Body of pancreas (tissue), 4 donors: ENCODE results near the gene ANGPTL2.

Experiments used
- POLR2A ChIP-seq, 3 donors: fragments of 450-650 bp; IDR thresholded peaks; one replicate each; pipeline ENCODE4 v1.6.1; 2016; ENCODE audit warnings: antibody characterized with exemption in 3 of 3, mild to moderate bottlenecking in 2 of 3
- TF ChIP-seq, protein P1 (sequence below), 7 experiments: fragments of 450-650 bp in 4 of 7; fragments of 200-600 bp in 3 of 7; sonication (generic) in 3 of 7; IDR thresholded peaks; one replicate each; pipeline ENCODE4 v1.5.1; 2016 to 2019; ENCODE audit warnings: antibody characterized with exemption in 7 of 7

GRCh38 chr9:127148014-127148413 lies 25.6 kb upstream of the ANGPTL2 start:
- no peak for TF ChIP-seq POLR2A (IDR thresholded peaks at IDR 0.05)
- TF ChIP-seq, protein P1, sequence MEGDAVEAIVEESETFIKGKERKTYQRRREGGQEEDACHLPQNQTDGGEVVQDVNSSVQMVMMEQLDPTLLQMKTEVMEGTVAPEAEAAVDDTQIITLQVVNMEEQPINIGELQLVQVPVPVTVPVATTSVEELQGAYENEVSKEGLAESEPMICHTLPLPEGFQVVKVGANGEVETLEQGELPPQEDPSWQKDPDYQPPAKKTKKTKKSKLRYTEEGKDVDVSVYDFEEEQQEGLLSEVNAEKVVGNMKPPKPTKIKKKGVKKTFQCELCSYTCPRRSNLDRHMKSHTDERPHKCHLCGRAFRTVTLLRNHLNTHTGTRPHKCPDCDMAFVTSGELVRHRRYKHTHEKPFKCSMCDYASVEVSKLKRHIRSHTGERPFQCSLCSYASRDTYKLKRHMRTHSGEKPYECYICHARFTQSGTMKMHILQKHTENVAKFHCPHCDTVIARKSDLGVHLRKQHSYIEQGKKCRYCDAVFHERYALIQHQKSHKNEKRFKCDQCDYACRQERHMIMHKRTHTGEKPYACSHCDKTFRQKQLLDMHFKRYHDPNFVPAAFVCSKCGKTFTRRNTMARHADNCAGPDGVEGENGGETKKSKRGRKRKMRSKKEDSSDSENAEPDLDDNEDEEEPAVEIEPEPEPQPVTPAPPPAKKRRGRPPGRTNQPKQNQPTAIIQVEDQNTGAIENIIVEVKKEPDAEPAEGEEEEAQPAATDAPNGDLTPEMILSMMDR (IDR thresholded peaks at IDR 0.05): no peak
